Urothelium cell line (cell line): ENCODE measurements around the gene DAP.
"Not testable (repeated sequence)": the region's sequence is repeated elsewhere in the genome, so short reads cannot be mapped to it uniquely, and the experiment has no call there.

Source experiments
- DNase-seq: peaks from one replicate; pipeline ENCODE4 v3.0.0; 2011; ENCODE audit warnings: low spot score, mixed read lengths
- FAIRE-seq: peaks from 2 replicates; lab custom pipeline; 2011; peaks lifted over from hg19 to GRCh38; lab: Jason Lieb, UNC

DAP gene

DNA sequence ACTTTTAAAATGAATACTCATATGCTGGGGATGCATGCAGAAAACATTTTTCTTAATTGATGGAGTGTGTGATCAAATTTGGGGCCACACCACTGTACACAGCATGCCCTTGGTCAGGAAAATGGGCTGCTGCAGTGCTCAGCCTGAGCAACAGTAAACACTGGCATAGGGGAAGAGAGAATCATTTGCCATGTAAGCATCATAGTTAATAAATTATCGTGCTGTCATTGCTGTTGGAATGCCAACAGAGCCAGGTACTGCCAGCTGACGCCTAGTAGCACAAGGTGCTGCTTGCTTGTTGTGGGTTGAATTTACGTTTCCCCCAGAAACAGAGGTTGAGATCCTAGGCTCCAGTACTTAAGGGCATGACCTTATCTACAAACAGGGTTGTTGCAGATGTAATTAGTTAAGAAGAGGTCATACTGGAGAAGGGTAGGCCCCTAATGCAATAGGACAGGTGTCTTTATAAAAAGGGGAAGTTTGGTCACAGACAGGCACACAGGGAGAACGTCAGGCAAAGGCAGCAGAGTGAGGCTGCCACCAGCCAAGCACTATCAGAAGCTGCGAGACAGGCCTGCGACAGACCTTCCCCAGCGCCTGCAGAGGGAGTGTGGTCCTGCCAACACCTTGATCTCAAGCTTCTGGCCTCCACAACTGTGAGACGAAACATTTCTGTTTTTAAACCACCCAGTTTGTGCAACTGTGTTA, 25.3 kb downstream of the DAP start:
- no peak for DNase-seq
- FAIRE-seq: no peak

- FAIRE-seq: no peak
- no peak for DNase-seq
These were observed 26.1 kb downstream of the DAP start for GRCh38 chr5:10734832-10735523.

DNA sequence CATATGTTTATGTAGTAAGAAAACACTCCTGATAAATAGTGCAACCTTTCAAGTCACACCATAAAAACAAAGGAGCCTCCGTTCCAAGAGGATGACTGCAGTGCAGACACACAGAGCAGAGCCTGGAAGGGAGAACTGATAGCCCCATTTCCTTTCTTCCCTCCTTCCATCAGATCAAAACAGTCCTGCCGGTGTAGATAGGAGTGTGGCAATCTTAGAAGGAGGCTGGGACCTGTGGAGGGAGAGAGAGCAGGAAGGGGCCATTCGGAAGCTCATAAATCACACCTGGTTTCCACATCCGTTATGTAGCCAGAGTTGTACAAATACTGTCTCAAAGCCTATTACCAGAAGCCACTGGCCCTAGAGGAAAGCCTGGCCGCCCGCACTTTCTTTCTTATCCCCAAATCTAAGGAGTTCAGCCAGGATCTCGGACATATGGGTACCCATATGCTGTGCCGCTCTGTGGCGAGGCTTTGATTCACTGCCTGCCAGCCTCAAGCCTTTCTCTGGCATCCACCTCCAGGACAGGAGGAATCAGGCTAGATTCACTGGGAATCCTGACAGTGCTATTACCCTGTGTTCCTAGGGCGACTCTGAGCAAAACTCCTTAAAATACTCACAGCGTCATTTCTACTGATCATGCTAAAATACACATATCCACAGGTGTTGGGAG, 26.9 kb downstream of the DAP start:
- DNase-seq: no peak
- no peak for FAIRE-seq

- FAIRE-seq (no peak), DNase-seq (no peak)
These were observed 27.6 kb downstream of the DAP start for GRCh38 chr5:10733426-10733825.

DNA sequence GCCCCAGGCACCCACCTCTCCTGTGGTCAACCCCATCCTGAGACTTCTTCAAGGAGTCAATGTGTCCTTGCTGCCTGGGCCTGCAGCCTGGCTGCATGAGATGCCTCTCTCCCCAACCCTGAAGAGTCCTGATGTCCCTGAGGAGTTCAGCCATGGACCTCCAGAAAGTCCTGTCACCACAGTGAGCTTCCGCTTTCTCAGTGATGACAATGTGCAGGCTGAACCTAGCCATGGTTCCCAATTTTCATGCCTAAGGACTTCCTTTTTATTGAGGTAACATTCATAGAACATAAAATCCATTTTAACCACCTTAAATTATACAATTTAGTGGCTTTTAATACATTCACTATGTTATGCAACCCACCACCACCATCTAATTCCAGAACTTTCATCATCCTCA, 29.1 kb downstream of the DAP start:
- FAIRE-seq (no peak), DNase-seq (no peak)

GRCh38 chr5:10730043-10730351, 31.0 kb downstream of the DAP start:
- DNase-seq: no peak
- FAIRE-seq: no peak

DNA sequence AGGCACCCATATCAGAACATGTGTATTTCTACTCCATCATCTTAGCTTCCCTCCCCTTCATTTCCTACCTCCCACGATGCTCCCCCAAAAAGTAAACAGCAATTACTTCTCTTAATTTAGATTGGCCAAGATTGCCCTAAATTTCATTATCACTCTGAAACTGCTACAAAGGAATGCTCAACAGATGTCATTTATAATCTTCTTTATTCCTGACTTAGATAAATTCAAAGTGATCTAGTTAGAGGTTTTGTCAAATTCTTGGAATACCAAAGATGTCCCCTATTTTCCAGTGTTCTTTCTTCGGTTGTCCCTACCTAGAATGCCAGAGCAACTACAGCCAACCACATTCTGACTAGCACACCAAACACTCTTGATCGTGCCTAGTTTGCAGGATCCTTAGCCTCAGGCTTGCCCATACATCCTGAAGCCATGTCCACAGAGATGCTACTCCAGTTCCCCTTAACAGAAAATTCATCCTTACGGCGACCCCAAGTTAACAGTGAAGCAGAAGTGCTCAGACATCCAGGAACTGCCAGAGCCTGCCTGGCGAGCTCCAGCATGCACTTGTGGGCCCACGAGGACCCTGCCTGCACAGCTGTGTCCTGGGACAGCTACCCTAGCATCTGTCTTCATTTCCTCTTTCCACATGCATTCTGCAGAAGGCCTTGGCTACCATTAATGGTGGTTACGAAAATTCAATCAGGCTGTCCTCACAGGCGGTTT, 31.6 kb downstream of the DAP start:
- DNase-seq (no peak), FAIRE-seq (no peak)

DNA sequence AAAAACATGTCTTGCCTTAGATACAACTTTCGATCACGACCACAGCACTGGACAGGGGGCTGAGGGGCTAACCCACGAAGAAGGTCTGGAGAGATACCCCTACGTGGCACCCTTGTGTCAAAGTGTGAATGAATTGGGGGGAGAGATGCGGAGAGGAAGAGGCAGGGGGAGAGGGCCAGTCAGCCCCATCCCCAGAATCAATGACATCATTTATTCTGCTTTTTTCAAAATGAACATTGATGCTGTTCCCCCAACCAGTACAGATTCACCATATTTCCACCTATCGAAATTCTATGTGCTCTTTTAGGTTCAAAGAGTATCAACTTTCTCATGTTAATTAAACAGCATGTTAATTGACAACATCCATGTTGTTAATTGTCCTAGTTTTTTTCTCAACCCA, 32.4 kb downstream of the DAP start:
- FAIRE-seq (no peak), DNase-seq (no peak)

DNA sequence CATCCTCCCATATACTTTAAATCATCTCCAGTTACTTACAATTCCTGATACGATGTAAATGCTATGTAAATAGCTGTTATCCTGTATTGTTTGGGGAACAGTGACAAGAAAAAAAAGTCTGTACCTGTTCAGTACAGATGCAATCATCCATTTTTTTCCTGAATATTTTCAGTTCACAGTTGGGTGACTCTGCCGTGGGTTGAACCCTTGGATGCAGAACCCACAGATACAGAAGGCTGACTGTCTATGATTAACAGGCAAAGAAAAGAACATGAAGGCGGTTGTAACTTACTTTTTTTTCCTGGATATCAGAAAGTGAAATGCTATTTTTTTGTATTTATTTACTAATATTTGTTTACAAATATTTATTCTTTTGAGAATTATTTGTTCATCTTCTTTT, 33.2 kb downstream of the DAP start:
- DNase-seq: no peak
- no peak for FAIRE-seq

DNA sequence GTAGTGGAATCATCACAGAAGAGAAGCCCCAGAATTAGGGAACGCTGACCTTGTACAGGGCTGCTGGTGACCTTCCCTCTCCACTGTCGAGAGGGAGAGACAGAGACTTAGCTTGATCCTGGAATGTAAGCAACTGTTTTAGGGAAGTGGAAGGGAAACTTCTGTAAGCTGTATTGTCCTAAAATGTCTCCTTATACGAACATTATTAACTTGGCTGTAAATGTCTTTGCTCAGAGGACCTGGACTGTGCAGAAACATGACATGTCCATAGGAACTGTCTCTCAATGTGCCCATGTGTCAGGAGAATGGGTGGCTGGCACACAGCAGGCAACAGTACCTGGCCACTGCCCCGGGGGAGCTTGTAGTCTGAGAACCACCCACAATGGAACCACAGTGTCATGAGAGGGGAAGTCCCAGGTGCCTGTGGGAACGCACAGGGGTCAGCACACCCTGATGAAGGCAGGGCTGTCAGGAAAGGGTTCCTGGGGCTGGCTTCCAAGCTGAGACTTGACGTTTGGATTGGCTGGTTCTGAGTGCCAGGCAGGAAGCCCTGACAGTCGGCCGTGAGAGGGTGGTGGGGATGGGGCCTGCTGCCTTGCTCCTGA, 34.0 kb downstream of the DAP start:
- DNase-seq: no peak
- no peak for FAIRE-seq

DNA sequence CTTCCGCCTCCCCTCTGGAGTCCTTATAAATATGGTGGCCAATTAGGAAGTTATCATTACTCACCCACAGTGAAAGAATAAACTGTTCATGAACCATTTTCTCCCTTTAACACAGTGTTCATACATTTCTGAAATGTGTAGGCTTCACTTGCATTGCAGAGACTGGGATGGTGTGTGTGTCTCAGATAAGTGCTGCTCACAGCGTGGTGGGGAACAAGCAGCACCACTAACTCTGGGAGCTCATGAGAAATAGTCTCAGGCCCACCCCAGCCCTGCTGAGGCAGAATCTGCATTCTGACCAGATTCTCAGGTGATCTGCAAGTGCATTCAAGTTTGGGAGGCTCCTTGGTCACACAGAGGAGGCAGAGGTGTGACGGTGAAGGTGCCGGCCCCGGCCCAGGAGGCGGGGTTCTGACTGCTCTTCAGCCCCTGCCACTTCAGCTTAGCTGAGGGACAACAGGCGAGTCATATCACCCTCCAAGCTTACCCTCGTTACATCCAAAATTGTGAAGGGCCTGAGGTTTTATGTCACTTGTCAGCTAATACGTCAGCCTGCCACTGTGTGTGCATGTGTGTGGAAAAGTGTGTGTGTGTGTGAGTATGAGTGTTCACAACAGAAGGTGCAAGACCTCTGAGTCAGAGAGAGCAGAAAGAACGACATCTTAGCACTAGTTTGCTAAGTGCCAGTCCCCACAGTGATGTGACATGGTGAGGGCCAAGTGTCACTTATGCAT, 34.7 kb downstream of the DAP start:
- FAIRE-seq: peak; percentile 48
- DNase-seq: no peak

DNA sequence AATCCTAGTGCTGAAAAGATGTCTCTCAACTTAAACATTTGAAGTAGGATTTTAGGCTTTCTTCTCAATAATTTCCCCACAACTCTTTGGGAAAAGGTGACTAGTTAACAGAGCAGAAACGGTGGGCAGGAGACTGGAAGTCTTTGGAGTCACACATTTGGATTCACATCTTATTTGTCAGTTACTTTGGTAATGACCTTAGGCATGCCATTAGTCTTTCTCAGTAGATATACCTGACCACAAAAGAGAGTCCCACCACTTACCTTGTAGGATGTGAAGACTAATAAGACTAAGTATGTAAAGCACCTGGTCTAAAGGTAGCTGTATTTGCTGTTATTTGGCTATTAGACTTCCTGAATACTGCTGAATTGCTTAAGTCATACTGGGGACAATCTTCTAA, 35.4 kb downstream of the DAP start:
- no peak for DNase-seq
- no peak for FAIRE-seq

DNA sequence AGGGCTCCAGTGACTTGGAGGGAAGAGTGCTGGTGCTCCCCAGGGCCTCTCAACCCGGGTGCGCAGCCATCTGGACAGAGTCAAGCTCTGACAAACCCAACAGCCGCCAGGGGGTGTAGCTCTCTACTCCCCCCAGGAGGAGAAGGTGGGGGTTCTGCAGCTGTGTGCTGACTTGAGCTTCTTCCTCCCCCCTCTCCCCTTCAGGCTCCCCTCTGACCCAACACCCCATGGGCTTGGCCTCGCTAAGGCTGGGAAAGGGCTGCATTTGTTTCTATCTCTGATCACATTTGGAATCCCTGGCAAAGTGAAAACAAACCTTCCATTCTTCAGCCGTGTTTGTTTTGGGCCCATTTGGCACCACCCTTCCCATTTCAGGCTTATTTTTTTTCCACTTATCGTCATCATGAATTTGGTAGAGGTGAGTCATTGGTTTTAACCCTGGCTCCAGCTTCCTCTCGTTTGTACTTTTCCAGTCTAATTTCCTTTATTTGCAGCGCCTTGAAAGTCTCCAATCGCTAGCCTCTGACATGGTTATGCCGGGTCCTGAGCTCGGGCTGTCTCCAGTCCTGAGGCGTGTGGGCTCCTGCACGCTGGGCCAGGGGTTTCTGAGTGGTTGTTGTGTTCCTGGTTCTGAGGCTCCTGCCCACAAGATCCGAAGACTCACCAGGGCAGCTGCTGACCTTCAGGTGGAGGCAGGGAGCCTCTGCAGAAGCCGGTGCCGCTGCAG, 36.1 kb downstream of the DAP start:
- FAIRE-seq (no peak), DNase-seq (peak; percentile 88)

GRCh38 chr5:10723514-10723913, 37.5 kb downstream of the DAP start:
- FAIRE-seq (no peak), DNase-seq (no peak)

- not testable (repeated sequence) for FAIRE-seq, DNase-seq
These were observed 40.3 kb downstream of the DAP start for GRCh38 chr5:10720766-10721165.

- FAIRE-seq: no peak
- no peak for DNase-seq
These were observed 41.1 kb downstream of the DAP start for GRCh38 chr5:10719965-10720364.

GRCh38 chr5:10718617-10719016, 42.4 kb downstream of the DAP start:
- not testable (repeated sequence) for FAIRE-seq, DNase-seq

- FAIRE-seq, DNase-seq: not testable (repeated sequence)
These were observed 44.2 kb downstream of the DAP start for GRCh38 chr5:10716825-10717224.

- DNase-seq (no peak), FAIRE-seq (no peak)
These were observed 45.3 kb downstream of the DAP start for GRCh38 chr5:10715605-10716290.
